NCI-H1930 (cell line): ENCODE measurements around the gene SLC1A2.
A peak's percentile ranks its signal among the peaks of the same experiment; 100 is the strongest.

ENCODE experiments used
- DNase-seq, 2 experiments: peaks; one replicate each; lab custom pipeline; 2025; lab: John Stamatoyannopoulos, UW

SLC1A2 gene

GRCh38 chr11:35303596-35304385, 115.6 kb downstream of the SLC1A2 start:
- DNase-seq: no peak

DNA sequence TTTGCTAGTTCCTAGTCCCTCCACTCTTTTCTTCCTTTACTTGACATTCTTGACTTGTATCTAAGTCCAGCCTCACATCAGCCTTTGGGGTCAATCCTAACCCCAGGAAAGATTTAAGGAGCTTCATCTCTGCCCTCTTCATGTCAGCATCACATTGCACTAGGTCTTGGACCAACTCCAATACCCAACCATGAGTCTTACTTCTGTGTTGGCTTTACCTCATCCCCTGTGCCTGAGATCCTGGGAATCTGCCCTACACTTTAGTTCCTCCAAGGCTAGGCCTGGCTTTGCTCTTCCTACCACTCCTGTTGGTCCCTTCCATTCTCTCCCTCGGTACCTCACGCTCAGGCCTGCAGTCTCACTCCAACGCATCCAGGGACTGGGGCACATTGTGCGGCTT, 117.0 kb downstream of the SLC1A2 start:
- DNase-seq: no peak

DNA sequence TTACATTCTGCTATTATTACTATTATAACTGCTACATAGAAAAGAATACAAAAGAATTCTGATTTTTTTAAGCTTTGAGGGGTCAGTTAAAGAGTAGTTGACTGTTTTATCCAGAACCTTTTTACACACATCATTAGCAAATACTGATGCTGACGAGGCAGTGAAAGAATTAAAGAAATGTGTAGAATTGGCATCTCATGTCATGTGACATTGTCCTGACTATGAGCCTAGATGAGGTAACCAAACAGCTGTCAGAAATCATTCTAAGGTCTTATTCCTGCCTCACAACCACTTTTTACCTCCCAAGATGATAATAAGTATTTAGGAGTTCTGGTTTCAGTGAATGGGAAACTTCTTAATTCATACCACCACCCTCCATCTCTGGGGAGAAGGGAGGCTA, 121.0 kb downstream of the SLC1A2 start:
- DNase-seq: no peak

DNA sequence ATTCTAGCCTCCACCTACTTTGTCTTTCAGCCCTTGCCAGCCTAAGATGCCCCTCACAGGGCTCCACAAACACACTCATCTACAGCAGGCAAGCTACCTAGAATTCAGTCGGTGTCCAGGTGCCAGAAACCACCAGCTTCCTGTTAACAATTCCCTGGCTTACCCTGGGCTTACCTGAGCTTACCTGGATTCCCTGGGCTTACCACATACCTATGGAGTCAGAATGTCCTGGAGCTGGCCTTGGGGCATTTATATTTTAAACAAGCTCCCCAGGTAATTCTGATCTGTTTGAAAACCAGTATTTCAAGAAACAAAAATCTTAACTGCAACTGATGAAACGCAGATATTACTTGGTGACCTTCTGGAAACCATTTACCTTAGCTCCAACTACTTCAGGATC, 123.6 kb downstream of the SLC1A2 start:
- DNase-seq: no peak

DNA sequence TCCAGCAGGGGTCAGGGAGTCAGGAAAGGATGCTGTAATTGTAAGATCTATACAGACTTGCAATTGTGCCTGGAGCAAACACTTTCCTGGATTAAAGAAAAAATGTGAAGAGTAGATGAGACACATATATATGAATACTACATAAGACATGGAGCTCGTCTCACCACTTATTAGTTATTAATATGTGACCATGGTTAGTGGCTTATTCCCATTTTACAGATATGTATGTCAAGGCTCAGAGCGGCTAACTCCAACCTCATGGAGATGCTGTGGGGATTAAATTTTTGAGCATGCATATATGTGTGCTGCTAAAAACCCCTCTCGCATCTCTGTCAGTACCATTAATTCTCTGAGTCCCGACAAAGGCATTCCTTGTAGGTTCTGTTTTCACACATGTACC, 125.7 kb downstream of the SLC1A2 start:
- no peak for DNase-seq

GRCh38 chr11:35293035-35293434, 126.3 kb downstream of the SLC1A2 start:
- no peak for DNase-seq

- peak; percentile 91 to 97 for DNase-seq
Measured at GRCh38 chr11:35292279-35292678, 127.1 kb downstream of the SLC1A2 start.

DNA sequence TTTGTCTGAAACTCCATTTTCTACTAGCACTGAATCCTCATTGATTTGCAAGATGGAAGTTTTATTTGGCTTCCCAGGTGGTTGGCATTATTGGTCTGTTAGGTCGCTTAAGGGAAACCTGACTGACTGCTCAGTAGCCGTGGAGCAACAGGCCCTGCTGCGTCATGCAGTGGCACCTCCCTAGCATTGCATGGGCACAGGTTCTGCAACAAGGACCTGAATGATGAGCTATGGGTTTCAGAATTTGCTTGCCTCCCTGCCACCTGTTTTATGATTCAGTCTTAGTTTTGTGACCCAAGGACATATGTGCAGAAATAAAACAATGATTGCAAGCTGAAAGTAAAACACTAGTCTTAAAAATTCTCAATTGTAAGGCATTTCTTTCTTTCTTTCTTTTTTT, 128.5 kb downstream of the SLC1A2 start:
- DNase-seq: peak in 1 of 2 experiments; percentile 24

DNA sequence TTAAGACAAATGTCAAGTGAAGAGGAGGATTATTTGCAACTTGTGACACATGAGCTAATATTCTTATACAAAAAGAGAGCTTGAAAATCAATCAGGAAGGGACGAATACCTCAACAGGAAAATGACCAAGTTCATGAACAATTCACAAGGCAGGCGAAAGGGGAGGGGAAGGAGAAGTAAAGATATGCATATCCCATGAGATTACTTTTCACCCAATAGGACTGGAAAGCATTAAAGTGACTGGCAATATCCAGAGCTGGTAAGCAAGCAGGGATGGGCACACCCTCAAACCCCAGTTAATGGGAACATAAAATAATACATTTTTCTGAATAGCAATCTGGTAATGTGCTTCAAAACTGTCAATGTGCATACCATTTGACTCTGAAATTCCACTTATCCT, 129.5 kb downstream of the SLC1A2 start:
- DNase-seq: no peak

- DNase-seq: no peak
Measured at GRCh38 chr11:35288817-35289541, 130.4 kb downstream of the SLC1A2 start.

DNA sequence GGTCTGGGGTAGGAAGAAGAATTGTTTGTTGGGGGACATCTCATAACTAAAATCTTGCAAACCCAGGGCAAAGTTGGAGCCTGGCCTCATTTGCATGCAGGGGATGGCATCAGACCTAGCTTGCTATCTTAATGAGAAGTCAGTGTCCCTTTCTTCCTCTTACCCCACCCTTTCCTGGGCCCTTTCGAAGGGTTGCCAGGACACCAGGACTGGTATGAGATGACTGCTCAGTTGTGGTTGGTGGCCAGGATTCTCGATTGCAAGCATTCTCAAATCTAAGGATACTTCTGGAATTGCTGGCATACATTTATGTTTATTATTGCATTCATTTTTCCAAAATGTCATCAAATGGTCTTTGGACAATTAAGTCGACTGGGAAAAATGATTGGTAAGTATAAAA, 131.0 kb downstream of the SLC1A2 start:
- no peak for DNase-seq

DNA sequence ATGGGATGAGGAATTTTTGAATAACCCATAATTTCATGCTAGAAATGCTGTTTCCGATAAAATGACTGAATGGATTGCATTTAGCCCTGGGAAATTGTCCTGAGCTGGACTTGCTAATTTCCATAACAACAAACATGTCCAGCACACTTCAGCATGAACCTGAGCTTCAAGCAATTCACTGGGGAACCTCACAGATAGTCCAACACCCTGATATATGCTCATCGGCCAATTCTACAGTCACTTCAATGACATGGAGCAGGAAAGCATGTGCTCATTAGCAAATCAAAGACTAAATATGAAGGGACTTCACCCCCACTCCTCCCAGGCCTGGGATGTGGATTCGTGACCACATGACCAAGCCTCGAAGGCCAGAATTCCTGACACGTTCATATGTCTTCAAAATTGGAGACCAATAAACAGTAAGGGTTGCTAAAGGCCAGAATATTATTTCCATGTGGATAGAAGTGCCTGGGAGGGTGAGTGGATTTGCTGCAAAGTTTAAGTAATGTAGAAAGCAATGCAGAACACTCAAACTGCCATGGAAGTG, 131.9 kb downstream of the SLC1A2 start:
- DNase-seq: no peak

DNA sequence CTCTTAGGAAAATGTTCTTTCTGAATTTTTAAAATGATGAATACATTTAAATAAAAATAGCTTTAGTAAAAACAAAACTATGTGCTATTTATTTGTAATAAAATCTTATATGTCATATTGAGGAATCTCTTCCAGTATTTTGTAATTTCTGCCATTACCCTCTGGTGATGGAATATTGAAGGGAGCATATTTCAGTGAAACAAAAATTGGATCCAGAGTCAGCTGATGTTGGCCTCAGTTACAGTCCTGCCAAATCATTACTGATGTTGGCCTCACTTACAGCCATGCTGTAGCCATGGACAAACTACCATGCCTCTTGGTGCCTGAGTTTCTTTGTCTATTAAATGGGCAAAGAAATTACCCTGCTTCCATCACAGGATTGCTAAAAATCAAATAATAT, 133.2 kb downstream of the SLC1A2 start:
- no peak for DNase-seq

GRCh38 chr11:35285471-35285870, 133.9 kb downstream of the SLC1A2 start:
- DNase-seq: no peak

- no peak for DNase-seq
Measured at GRCh38 chr11:35282221-35282882, 137.0 kb downstream of the SLC1A2 start.

GRCh38 chr11:35281169-35281688, 138.1 kb downstream of the SLC1A2 start:
- DNase-seq: no peak

- DNase-seq: no peak
Measured at GRCh38 chr11:35280727-35281126, 138.6 kb downstream of the SLC1A2 start.

DNA sequence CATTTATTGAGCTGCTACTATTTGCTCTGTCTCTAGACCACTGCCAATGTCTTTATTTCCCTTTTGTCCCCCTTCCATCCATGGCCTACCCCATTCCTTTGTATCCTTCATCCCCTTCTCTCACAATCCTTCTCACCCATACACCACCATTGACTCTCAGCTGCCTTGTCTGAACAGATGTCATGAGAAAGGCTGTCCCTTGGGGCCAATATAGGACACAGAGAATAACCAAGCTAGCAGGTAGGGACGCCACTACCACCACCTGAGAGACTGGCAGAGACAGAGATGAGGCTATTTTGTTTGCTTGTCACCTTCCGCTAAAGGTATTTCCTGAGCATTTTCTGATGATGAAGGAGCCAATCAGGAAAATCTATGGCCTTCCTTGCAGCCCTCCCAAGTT, 141.5 kb downstream of the SLC1A2 start:
- peak in 1 of 2 experiments; percentile 30 for DNase-seq

DNA sequence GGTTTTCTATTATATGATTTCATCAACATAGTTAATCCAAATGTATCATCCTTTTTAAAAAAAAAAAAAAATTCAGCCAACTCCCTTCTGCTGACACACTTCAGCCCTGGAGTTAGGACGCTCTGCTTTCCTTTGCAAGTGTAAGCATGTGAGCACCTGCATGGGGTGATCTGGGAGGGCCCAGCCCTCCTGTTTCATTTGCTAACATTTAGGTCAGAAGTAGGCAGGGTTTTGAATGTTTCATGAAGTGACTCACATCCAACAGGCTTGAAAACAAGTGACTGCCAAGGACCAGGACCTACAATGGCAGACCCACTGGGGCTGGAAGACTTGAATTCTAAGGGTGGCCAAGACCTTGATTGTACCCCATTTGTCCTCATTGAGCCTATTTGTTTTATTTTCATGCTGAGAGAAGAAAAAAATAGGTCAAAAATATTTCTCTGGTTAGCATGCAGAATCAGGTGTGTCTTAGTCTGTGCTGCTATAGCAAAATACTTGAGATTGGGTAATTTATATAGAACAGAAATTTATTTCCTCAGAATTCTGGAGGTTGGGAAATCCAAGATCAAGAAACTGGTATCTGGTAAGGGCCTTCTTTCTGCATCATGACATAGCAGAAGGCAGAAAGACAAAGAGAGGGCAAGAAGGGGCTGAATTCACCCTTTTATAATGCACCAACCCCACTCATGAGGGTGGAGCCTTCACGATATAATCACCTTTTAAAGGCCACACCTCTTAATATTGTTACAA, 142.8 kb downstream of the SLC1A2 start:
- DNase-seq: no peak

DNA sequence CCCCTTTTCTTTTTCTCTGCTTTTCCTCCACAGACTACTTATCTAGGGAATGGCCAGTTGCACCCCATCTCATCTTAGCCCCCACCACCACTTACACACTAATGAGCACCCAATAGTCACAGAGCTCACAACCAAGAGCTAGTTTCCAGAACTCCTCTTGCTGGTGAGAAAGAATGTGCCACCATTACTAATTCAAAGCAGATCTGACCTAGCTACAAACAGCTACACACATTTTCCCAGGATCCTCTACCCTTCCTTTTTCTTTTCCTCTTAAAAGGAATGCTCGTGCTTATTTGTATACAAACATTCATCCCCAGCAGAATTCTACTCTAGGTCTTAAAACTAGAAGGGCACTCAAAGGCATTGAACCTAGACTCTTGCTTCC, 143.6 kb downstream of the SLC1A2 start:
- DNase-seq: no peak

DNA sequence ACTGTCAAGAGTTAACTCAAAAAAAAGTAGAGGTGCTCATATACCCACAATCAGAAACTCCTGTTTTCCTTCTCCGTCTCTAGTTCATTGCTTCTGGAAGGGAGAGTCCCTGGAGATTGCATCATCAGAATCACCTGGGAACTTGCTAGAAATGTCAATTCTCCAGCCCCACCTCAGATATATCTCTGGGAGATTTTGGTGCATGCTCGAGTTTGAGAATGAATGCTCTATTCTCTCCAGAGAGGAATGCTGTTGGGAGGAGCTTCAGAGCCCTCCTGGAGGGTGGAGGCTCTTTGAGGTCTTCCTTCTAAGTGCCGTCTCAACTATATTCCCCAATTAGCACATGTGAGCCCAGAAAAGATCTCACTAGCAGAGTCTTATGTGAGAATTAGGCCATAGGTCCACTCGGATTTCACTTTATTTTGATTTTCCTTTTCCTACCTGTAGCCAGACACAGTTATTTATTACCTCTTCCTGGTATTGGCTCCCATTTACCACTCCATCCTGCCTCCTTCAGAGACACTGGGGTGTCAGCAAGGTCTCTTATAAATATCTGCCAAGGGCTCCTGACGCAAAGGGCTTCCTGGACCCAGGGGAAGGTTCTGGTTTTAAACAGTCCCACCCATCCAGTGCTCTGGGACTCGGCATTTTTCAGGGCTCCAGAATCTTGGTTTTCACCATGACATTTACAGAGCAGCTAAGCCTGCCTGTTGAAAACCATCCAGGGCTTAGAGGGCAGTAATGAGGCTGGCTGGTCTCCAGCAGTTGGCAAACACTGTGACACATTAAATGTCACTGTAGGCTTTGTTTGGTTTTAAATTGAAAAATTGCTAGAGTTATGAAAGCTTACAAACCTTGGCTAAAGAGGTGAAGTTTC, 144.2 kb downstream of the SLC1A2 start:
- peak in 1 of 2 experiments; percentile 48 for DNase-seq
